Mesangial cell (primary cell): ENCODE measurements around the gene B3GALNT2. TPM values are rescaled to one million over a fixed set of nuclear protein-coding genes. Genes with fewer than 3 reads are reported as not detected.

Source experiments
- total RNA-seq: library from RNA; depleted of rRNA; stranded (reverse); fragments of >200 nt; gene quantifications from 2 replicates; pipeline ENCODE4 v1.2.3, GENCODE V29; 2015

Gene B3GALNT2
- 23.6 and 25.7 TPM in 2 replicates for total RNA-seq

GRCh38 chr1:235504122-235504493, at the start of gene B3GALNT2:
Gene B3GALNT2 (minus strand): TSS chr1:235504452. CDS start chr1:235504252, 200 bp downstream.

Other genes with a start within 250 kb of the B3GALNT2 start
- 6.8 and 10.1 TPM in 2 replicates for gene ARID4B, start 176.3 kb downstream of the B3GALNT2 start, total RNA-seq
- 10.9 and 18.1 TPM in 2 replicates for gene GGPS1, start 175.9 kb downstream of the B3GALNT2 start, total RNA-seq
- gene TBCE, start 137.0 kb downstream of the B3GALNT2 start, total RNA-seq = 14.8 and 25.6 TPM in 2 replicates
- gene GNG4, start 145.3 kb upstream of the B3GALNT2 start, total RNA-seq = 0.51 and 1.1 TPM in 2 replicates